GM12878 (cell line): Measurements from ENCODE around the gene PGM2L1. TPM values are rescaled to one million over a fixed set of nuclear protein-coding genes. Genes with fewer than 3 reads are reported as not detected.

ENCODE experiments used
- BACH1 ChIP-seq: fragments of 450-650 bp; IDR thresholded peaks from 2 replicates; pipeline ENCODE4 v1.6.1; 2017; ENCODE audit warnings: mild to moderate bottlenecking, borderline replicate concordance
- BMI1 ChIP-seq: fragments of 450-650 bp; IDR thresholded peaks from 2 replicates; pipeline ENCODE4 v1.6.1; 2016; ENCODE audit warnings: mild to moderate bottlenecking, moderate library complexity, borderline replicate concordance
- KLF5 ChIP-seq: fragments of 450-650 bp; IDR thresholded peaks from 2 replicates; pipeline ENCODE4 v1.6.1; 2014; ENCODE audit warnings: mild to moderate bottlenecking; ENCODE audit not compliant: partially characterized antibody
- MEF2B ChIP-seq: fragments of 450-650 bp; IDR thresholded peaks from 2 replicates; pipeline ENCODE4 v1.6.1; 2018; ENCODE audit warnings: mild to moderate bottlenecking, moderate library complexity; ENCODE audit not compliant: partially characterized antibody, poor library complexity, severe bottlenecking
- NR2C2 ChIP-seq: IDR thresholded peaks from 2 replicates; pipeline ENCODE4 v1.6.1; 2011; ENCODE audit warnings: borderline replicate concordance, low read depth; ENCODE audit not compliant: control insufficient read depth, insufficient read length
- PML ChIP-seq: IDR thresholded peaks from 2 replicates; pipeline ENCODE4 v1.6.1; 2012; ENCODE audit warnings: low read length, inconsistent platforms
- RB1 ChIP-seq: fragments of 450-650 bp; formaldehyde crosslinking; IDR thresholded peaks from 2 replicates; pipeline ENCODE4 v1.6.1; 2017; ENCODE audit warnings: mild to moderate bottlenecking, borderline replicate concordance
- RCOR1 ChIP-seq: conservative IDR thresholded peaks from 2 replicates; pipeline ENCODE4 v1.6.1; 2012; ENCODE audit warnings: low read depth, low read length, improper control_type of control experiment
- RELA ChIP-seq: fragments of 450-650 bp; IDR thresholded peaks from 2 replicates; pipeline ENCODE4 v1.8.0; 2014; ENCODE audit warnings: borderline replicate concordance; ENCODE audit not compliant: partially characterized antibody
- TAF1 ChIP-seq: IDR thresholded peaks from 2 replicates; pipeline ENCODE4 v1.6.1; 2011; ENCODE audit warnings: mild to moderate bottlenecking, low read depth, low read length, borderline replicate concordance
- TCF3 ChIP-seq: IDR thresholded peaks from 2 replicates; pipeline ENCODE4 v1.6.1; 2012; ENCODE audit warnings: low read depth, mild to moderate bottlenecking, low read length, borderline replicate concordance; ENCODE audit not compliant: insufficient read depth
- ZZZ3 ChIP-seq: IDR thresholded peaks from 2 replicates; pipeline ENCODE4 v1.6.1; 2011; ENCODE audit warnings: low read depth; ENCODE audit not compliant: control insufficient read depth, insufficient read length
- polyA plus RNA-seq, 11 experiments: library from polyadenylated mRNA; depleted of rRNA in 4 of 11; unstranded in 6 of 11; stranded (reverse) in 5 of 11; fragments of >200 nt; fragmentation: Nextera tagmentation in 4 of 11; fragmentation: Illumina TruSeq in 1 of 11; extraction: Ambion mirVana in 4 of 11; extraction: Trizol in 1 of 11; gene quantifications; 1 replicate in 1 of 11; 2 replicates in 10 of 11; pipeline versions ENCODE4 v1.2.1 to v1.2.3, GENCODE V29; 2011 to 2016; ENCODE audit warnings: inconsistent platforms in 2 of 11, missing spikeins in 2 of 11, low read depth in 1 of 11
- total RNA-seq, 4 experiments: library from RNA; depleted of rRNA in 3 of 4; stranded (reverse); fragments of >200 nt in 3 of 4; fragmentation: Illumina TruSeq in 1 of 4; extraction: Trizol in 1 of 4; gene quantifications; 2 replicates each; pipeline versions ENCODE4 v1.2.1 to v1.2.3, GENCODE V29; 2013 to 2021
- TF ChIP-seq, protein P1 (sequence below): fragments of 450-650 bp; formaldehyde crosslinking; IDR thresholded peaks from 2 replicates; pipeline ENCODE4 v1.5.0; 2022; ENCODE audit warnings: mild to moderate bottlenecking, missing genetic modification characterization
- TF ChIP-seq, protein P2 (sequence below): IDR thresholded peaks from 2 replicates; pipeline ENCODE4 v1.6.1; 2011; ENCODE audit warnings: borderline replicate concordance, low read depth, mild to moderate bottlenecking, moderate library complexity, mixed read lengths, low read length; ENCODE audit not compliant: insufficient read depth; ENCODE audit errors: extremely low read length
- TF ChIP-seq, protein P3 (sequence below), 3 experiments: IDR thresholded peaks in 2 of 3; conservative IDR thresholded peaks in 1 of 3; 2 replicates each; pipeline ENCODE4 v1.5.1; 2011; ENCODE audit warnings: low read depth in 3 of 3, low read length in 3 of 3, mild to moderate bottlenecking in 3 of 3, control low read depth in 2 of 3, moderate library complexity in 2 of 3, inconsistent platforms in 1 of 3, mixed read lengths in 1 of 3; ENCODE audit not compliant: control insufficient read depth in 2 of 3, insufficient read depth in 1 of 3; ENCODE audit errors: extremely low read depth in 1 of 3
- TF ChIP-seq, protein P4 (sequence below): fragments of 450-650 bp; IDR thresholded peaks from 2 replicates; pipeline ENCODE4 v1.6.1; 2014; ENCODE audit warnings: mild to moderate bottlenecking
- TF ChIP-seq, protein P5 (sequence below): fragments of 450-650 bp; IDR thresholded peaks from 2 replicates; pipeline ENCODE4 v1.6.1; 2017; ENCODE audit warnings: antibody characterized with exemption, mild to moderate bottlenecking, moderate library complexity

Gene PGM2L1
- total and polyA plus RNA-seq, 10 of the 15 experiments (the other 5 are each of a cell fraction or from before 2014, with no cell fraction given): 0.04 to 0.20 (median 0.13) TPM; not detected in 1

DNA sequence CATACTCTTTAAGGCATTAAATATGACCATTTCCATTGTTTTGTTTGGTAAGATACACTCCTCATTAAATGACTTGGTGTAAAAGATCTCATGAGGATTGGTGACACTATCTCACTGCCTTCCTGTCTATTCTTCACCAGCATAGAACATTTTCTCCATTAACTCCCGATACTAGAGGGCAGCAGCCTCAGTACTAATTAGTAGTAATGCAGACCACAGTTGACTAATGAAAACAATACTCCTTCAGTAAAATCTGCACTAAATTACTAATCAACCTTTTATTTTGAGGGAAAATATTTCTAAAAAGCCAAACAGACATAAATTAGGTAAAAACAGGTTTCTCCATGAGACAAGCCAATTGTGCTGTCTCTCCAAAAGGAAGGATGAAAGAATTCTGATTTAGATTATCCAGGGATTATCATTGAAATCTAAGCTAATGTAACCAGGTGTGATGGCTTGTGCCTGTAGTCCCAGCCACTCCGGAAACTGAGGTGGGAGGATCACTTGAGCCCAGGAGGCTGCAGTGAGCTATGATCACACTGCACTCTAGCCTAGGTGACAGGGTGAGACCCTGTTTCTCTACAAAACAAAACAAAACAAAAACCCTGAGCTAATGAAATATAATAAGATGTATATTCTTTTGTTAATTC is 9.4 kb downstream of the PGM2L1 start (continued):
- TF ChIP-seq, protein P1, sequence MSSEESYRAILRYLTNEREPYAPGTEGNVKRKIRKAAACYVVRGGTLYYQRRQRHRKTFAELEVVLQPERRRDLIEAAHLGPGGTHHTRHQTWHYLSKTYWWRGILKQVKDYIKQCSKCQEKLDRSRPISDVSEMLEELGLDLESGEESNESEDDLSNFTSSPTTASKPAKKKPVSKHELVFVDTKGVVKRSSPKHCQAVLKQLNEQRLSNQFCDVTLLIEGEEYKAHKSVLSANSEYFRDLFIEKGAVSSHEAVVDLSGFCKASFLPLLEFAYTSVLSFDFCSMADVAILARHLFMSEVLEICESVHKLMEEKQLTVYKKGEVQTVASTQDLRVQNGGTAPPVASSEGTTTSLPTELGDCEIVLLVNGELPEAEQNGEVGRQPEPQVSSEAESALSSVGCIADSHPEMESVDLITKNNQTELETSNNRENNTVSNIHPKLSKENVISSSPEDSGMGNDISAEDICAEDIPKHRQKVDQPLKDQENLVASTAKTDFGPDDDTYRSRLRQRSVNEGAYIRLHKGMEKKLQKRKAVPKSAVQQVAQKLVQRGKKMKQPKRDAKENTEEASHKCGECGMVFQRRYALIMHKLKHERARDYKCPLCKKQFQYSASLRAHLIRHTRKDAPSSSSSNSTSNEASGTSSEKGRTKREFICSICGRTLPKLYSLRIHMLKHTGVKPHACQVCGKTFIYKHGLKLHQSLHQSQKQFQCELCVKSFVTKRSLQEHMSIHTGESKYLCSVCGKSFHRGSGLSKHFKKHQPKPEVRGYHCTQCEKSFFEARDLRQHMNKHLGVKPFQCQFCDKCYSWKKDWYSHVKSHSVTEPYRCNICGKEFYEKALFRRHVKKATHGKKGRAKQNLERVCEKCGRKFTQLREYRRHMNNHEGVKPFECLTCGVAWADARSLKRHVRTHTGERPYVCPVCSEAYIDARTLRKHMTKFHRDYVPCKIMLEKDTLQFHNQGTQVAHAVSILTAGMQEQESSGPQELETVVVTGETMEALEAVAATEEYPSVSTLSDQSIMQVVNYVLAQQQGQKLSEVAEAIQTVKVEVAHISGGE (CRISPR knock-in tag): no peak
- TF ChIP-seq BACH1 (no peak), ZZZ3 (no peak), RB1 (0 out of 2 replicates have a peak, but pooled peaks have one; percentile 38), KLF5 (no peak), TAF1 (no peak), TCF3 (no peak), PML (no peak), NR2C2 (no peak), MEF2B (no peak), RELA (no peak), BMI1 (no peak), RCOR1 (no peak)
- TF ChIP-seq, protein P2, sequence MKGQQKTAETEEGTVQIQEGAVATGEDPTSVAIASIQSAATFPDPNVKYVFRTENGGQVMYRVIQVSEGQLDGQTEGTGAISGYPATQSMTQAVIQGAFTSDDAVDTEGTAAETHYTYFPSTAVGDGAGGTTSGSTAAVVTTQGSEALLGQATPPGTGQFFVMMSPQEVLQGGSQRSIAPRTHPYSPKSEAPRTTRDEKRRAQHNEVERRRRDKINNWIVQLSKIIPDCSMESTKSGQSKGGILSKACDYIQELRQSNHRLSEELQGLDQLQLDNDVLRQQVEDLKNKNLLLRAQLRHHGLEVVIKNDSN: no peak
- TF ChIP-seq, protein P3, sequence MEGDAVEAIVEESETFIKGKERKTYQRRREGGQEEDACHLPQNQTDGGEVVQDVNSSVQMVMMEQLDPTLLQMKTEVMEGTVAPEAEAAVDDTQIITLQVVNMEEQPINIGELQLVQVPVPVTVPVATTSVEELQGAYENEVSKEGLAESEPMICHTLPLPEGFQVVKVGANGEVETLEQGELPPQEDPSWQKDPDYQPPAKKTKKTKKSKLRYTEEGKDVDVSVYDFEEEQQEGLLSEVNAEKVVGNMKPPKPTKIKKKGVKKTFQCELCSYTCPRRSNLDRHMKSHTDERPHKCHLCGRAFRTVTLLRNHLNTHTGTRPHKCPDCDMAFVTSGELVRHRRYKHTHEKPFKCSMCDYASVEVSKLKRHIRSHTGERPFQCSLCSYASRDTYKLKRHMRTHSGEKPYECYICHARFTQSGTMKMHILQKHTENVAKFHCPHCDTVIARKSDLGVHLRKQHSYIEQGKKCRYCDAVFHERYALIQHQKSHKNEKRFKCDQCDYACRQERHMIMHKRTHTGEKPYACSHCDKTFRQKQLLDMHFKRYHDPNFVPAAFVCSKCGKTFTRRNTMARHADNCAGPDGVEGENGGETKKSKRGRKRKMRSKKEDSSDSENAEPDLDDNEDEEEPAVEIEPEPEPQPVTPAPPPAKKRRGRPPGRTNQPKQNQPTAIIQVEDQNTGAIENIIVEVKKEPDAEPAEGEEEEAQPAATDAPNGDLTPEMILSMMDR (IDR thresholded peaks at IDR 0.05 in 2 of 3, conservative IDR thresholded peaks at IDR 0.05 in 1 of 3; ENCODE audit: control insufficient read depth in 2 of 3, extremely low read depth in 1 of 3, insufficient read depth in 1 of 3, low read depth in 3 of 3, low read length in 3 of 3): peak; percentile 66 to 73 (median 69); a peak in 5 of 6 replicates
- TF ChIP-seq, protein P4, sequence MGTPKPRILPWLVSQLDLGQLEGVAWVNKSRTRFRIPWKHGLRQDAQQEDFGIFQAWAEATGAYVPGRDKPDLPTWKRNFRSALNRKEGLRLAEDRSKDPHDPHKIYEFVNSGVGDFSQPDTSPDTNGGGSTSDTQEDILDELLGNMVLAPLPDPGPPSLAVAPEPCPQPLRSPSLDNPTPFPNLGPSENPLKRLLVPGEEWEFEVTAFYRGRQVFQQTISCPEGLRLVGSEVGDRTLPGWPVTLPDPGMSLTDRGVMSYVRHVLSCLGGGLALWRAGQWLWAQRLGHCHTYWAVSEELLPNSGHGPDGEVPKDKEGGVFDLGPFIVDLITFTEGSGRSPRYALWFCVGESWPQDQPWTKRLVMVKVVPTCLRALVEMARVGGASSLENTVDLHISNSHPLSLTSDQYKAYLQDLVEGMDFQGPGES: no peak
- TF ChIP-seq, protein P5, sequence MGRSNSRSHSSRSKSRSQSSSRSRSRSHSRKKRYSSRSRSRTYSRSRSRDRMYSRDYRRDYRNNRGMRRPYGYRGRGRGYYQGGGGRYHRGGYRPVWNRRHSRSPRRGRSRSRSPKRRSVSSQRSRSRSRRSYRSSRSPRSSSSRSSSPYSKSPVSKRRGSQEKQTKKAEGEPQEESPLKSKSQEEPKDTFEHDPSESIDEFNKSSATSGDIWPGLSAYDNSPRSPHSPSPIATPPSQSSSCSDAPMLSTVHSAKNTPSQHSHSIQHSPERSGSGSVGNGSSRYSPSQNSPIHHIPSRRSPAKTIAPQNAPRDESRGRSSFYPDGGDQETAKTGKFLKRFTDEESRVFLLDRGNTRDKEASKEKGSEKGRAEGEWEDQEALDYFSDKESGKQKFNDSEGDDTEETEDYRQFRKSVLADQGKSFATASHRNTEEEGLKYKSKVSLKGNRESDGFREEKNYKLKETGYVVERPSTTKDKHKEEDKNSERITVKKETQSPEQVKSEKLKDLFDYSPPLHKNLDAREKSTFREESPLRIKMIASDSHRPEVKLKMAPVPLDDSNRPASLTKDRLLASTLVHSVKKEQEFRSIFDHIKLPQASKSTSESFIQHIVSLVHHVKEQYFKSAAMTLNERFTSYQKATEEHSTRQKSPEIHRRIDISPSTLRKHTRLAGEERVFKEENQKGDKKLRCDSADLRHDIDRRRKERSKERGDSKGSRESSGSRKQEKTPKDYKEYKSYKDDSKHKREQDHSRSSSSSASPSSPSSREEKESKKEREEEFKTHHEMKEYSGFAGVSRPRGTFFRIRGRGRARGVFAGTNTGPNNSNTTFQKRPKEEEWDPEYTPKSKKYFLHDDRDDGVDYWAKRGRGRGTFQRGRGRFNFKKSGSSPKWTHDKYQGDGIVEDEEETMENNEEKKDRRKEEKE: no peak
